ENCODE measurements around the gene MROH8. TPM values are rescaled to one million over a fixed set of nuclear protein-coding genes. Genes with fewer than 3 reads are reported as not detected.

MROH8 gene
- total RNA-seq, 1 experiment from 2014 or later, result 1.8 TPM

DNA sequence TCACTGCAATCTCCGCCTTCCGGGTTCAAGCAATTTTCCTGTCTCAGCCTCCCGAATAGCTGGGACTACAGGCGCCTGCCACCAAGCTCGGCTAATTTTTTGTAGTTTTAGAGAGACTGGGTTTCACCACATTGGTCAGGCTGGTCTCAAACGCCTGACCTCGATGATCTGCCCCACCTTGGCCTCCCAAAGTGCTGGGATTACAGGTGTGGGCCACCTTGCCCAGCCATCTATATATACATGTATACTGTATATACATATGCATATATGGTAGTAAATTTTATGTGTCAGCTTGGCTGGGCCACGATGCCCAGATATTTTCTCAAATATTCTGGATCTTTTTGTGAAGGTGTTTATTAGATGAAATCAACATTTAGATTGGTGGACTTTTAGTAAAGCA is 102.3 kb downstream of the MROH8 start:
- ChIA-PET POLR2A (interaction anchor here (0.6 kb wide), 1 partner anchor 60 kb away, joined by 4 read pairs; no protein-coding TSS in a partner anchor), CTCF (interaction anchor here (0.6 kb wide), 1 partner anchor 819 kb away, joined by 3 read pairs; no protein-coding TSS in a partner anchor)
- Histone ChIP-seq H3K4me1 (ENCODE audit: control insufficient read depth, insufficient read depth, low read length) (no peaks in the 10 kb centered on the region), H3K9me3 (ENCODE audit: control insufficient read depth, insufficient read depth, low read depth, low read length) (no peaks in the 10 kb centered on the region), H3K27ac (ENCODE audit: low read length) (no peak overlapping the region), H3K4me3 (ENCODE audit: low read depth in 2 of 2, low read length in 2 of 2) (no peak overlapping the region), H3K36me3 (ENCODE audit: control insufficient read depth, insufficient read depth, low read length) (no peaks in the 10 kb centered on the region), H3K27me3 (ENCODE audit: control insufficient read depth, insufficient read depth, low read length) (no peaks in the 10 kb centered on the region)
- in situ Hi-C loops (cut with HindIII; ENCODE audit: low pct_unique_long_range_greater_than_20kb, low sequenced_read_pairs), result no loop called here
- BruUV-seq (replicated peaks), result no TSS peak
- ATAC-seq (no peak), DNase-seq (ENCODE audit: low read depth, low spot score) (no peak)
- intact Hi-C loops (cut with micrococcal nuclease; ENCODE audit: unreplicated experiment), result no loop called here
- TF ChIP-seq SIN3A (IDR thresholded peaks at IDR 0.05; ENCODE audit: borderline replicate concordance, insufficient read depth, low read depth, low read length) (no peak), TCF7L2 (IDR thresholded peaks at IDR 0.05; ENCODE audit: low read depth, low read length) (no peak), POLR2AphosphoS5 (IDR thresholded peaks at IDR 0.05; ENCODE audit: low read depth, low read length) (no peak)
- TF ChIP-seq, protein P1, sequence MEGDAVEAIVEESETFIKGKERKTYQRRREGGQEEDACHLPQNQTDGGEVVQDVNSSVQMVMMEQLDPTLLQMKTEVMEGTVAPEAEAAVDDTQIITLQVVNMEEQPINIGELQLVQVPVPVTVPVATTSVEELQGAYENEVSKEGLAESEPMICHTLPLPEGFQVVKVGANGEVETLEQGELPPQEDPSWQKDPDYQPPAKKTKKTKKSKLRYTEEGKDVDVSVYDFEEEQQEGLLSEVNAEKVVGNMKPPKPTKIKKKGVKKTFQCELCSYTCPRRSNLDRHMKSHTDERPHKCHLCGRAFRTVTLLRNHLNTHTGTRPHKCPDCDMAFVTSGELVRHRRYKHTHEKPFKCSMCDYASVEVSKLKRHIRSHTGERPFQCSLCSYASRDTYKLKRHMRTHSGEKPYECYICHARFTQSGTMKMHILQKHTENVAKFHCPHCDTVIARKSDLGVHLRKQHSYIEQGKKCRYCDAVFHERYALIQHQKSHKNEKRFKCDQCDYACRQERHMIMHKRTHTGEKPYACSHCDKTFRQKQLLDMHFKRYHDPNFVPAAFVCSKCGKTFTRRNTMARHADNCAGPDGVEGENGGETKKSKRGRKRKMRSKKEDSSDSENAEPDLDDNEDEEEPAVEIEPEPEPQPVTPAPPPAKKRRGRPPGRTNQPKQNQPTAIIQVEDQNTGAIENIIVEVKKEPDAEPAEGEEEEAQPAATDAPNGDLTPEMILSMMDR (IDR thresholded peaks at IDR 0.05), result no peak
- TF ChIP-seq, protein P2, sequence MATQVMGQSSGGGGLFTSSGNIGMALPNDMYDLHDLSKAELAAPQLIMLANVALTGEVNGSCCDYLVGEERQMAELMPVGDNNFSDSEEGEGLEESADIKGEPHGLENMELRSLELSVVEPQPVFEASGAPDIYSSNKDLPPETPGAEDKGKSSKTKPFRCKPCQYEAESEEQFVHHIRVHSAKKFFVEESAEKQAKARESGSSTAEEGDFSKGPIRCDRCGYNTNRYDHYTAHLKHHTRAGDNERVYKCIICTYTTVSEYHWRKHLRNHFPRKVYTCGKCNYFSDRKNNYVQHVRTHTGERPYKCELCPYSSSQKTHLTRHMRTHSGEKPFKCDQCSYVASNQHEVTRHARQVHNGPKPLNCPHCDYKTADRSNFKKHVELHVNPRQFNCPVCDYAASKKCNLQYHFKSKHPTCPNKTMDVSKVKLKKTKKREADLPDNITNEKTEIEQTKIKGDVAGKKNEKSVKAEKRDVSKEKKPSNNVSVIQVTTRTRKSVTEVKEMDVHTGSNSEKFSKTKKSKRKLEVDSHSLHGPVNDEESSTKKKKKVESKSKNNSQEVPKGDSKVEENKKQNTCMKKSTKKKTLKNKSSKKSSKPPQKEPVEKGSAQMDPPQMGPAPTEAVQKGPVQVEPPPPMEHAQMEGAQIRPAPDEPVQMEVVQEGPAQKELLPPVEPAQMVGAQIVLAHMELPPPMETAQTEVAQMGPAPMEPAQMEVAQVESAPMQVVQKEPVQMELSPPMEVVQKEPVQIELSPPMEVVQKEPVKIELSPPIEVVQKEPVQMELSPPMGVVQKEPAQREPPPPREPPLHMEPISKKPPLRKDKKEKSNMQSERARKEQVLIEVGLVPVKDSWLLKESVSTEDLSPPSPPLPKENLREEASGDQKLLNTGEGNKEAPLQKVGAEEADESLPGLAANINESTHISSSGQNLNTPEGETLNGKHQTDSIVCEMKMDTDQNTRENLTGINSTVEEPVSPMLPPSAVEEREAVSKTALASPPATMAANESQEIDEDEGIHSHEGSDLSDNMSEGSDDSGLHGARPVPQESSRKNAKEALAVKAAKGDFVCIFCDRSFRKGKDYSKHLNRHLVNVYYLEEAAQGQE (IDR thresholded peaks at IDR 0.05; ENCODE audit: insufficient read depth in 1 of 2, low read depth in 2 of 2, low read length in 1 of 2), result no peak

DNA sequence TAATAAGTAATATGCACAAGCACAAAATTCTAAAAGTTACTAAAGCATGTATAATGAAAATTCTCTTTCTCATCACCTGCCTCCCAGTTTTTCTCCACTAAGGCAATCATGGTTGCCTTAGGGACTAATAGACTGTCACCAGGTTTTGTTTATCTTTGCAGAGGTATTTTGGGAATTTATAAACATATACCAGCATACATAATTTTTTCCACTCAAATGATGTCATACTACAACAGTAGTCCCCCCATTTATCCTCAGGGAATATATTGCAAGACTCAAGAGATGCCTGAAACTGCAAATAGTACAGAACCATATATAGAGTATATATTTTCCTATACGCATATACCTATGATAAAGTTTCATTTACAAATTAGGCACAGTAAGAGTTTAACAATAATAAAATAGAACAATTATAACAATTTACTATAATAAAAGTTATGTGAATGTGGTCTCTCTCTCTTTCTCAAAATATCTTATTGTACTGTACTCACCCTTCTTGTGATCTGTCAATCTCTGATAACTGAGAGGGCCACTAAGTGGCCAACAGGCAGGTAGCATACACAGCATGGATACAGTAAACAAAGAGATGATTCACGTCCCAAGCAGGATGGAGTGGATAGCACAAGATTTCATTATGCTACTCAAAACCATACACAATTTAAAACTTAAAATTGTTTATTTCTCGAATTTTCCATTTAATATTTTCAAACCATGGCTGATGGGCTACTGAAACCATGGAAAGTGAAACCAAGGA is 103.2 kb downstream of the MROH8 start:
- Histone ChIP-seq H3K4me1 (ENCODE audit: control insufficient read depth, insufficient read depth, low read length) (no peaks in the 10 kb centered on the region), H3K27me3 (ENCODE audit: control insufficient read depth, insufficient read depth, low read length) (no peaks in the 10 kb centered on the region), H3K9me3 (ENCODE audit: control insufficient read depth, insufficient read depth, low read depth, low read length) (no peaks in the 10 kb centered on the region), H3K4me3 (ENCODE audit: low read depth in 2 of 2, low read length in 2 of 2) (no peak overlapping the region), H3K27ac (ENCODE audit: low read length) (no peak overlapping the region), H3K36me3 (ENCODE audit: control insufficient read depth, insufficient read depth, low read length) (no peaks in the 10 kb centered on the region)
- in situ Hi-C loops (cut with HindIII; ENCODE audit: low pct_unique_long_range_greater_than_20kb, low sequenced_read_pairs) (no loop called here), intact Hi-C loops (cut with micrococcal nuclease; ENCODE audit: unreplicated experiment) (no loop called here)
- DNase-seq (ENCODE audit: low read depth, low spot score) (no peak), ATAC-seq (no peak)
- ChIA-PET CTCF (no interaction called here), POLR2A (no interaction called here)
- TF ChIP-seq, protein P2 (IDR thresholded peaks at IDR 0.05; ENCODE audit: insufficient read depth in 1 of 2, low read depth in 2 of 2, low read length in 1 of 2), result no peak
- TF ChIP-seq, protein P1 (IDR thresholded peaks at IDR 0.05), result no peak
- TF ChIP-seq POLR2AphosphoS5 (IDR thresholded peaks at IDR 0.05; ENCODE audit: low read depth, low read length) (no peak), SIN3A (IDR thresholded peaks at IDR 0.05; ENCODE audit: borderline replicate concordance, insufficient read depth, low read depth, low read length) (no peak), TCF7L2 (IDR thresholded peaks at IDR 0.05; ENCODE audit: low read depth, low read length) (no peak)
- BruUV-seq (replicated peaks), result no TSS peak

Measured in Panc1 (cell line).